Kidney epithelial cell (primary cell): ENCODE measurements around the gene FRRS1. TPM values are rescaled to one million over a fixed set of nuclear protein-coding genes. Genes with fewer than 3 reads are reported as not detected.

Experiments
- DNase-seq: peaks from one replicate; pipeline ENCODE4 v3.0.0-alpha.2; 2010; ENCODE audit warnings: low read depth
- H3K27me3 ChIP-seq: 2 replicates; pipeline ENCODE4 v1.6.0; 2011; ENCODE audit warnings: low read length; ENCODE audit not compliant: control insufficient read depth, insufficient read depth
- H3K36me3 ChIP-seq: 2 replicates; pipeline ENCODE4 v1.5.1; 2011; ENCODE audit warnings: low read length; ENCODE audit not compliant: control insufficient read depth, insufficient read depth
- H3K4me3 ChIP-seq: 2 replicates; pipeline ENCODE4 v1.5.1; 2011; ENCODE audit warnings: low read depth, mild to moderate bottlenecking, control low read depth, low read length
- total RNA-seq: library from RNA; depleted of rRNA; stranded (reverse); fragments of >200 nt; gene quantifications from 2 replicates; pipeline ENCODE4 v1.2.3, GENCODE V29; 2015
- TF ChIP-seq, protein P1 (sequence below): IDR thresholded peaks from 2 replicates; pipeline ENCODE4 v1.5.1; 2011; ENCODE audit warnings: mild to moderate bottlenecking, moderate library complexity, low read length, control low read depth, inconsistent platforms; ENCODE audit not compliant: insufficient read depth, poor library complexity, severe bottlenecking

Gene FRRS1
- total RNA-seq, 1 donor from 2014 or later: 2.7 TPM

DNA sequence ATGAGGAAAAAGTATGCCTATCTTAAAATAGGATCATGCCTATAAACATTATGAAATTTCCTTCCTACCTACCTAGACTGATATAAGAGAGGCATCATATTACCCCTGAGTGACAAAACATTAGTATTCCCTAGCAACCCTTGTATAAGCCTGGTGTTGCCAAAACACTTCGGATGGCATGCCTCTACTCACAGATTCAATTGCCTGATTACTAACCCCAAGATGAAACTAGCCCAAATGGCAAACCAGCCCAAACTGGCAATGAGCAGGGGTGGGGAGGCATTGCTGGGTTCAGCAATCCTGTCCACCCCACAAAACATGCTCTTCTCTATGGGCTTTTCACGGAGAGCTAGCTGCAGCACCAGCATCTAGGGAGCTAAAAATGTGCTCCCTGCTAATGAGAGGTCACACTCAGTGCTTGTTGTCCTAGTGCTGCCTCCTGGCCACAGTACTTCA, 106.7 kb downstream of the FRRS1 start:
- Histone ChIP-seq H3K4me3 (no peak overlapping the region), H3K27me3 (no peaks in the 10 kb centered on the region), H3K36me3 (no peaks in the 10 kb centered on the region)
- no peak for DNase-seq
- TF ChIP-seq, protein P1, sequence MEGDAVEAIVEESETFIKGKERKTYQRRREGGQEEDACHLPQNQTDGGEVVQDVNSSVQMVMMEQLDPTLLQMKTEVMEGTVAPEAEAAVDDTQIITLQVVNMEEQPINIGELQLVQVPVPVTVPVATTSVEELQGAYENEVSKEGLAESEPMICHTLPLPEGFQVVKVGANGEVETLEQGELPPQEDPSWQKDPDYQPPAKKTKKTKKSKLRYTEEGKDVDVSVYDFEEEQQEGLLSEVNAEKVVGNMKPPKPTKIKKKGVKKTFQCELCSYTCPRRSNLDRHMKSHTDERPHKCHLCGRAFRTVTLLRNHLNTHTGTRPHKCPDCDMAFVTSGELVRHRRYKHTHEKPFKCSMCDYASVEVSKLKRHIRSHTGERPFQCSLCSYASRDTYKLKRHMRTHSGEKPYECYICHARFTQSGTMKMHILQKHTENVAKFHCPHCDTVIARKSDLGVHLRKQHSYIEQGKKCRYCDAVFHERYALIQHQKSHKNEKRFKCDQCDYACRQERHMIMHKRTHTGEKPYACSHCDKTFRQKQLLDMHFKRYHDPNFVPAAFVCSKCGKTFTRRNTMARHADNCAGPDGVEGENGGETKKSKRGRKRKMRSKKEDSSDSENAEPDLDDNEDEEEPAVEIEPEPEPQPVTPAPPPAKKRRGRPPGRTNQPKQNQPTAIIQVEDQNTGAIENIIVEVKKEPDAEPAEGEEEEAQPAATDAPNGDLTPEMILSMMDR: no peak

Other genes with a start within 250 kb of the FRRS1 start
- 0.17 and 0.27 TPM in 2 replicates for gene PALMD, start 120.5 kb downstream of the FRRS1 start, total RNA-seq
- 12.7 and 15.4 TPM in 2 replicates for gene AGL, start 83.7 kb upstream of the FRRS1 start, total RNA-seq
- 21.9 and 24.1 TPM in 2 replicates for gene SLC35A3, start 203.4 kb upstream of the FRRS1 start, total RNA-seq